Measurements from ENCODE around the gene TKTL1. TPM values are rescaled to one million over a fixed set of nuclear protein-coding genes. Genes with fewer than 3 reads are reported as not detected.

TKTL1 gene
- total RNA-seq, 4 donors from 2014 or later, result 0.31 TPM; not detected in 2

GRCh38 chrX:154368630-154369448 is 73.2 kb downstream of the TKTL1 start:
- Histone ChIP-seq H3K9me3 (no peaks in the 10 kb centered on the region), H3K4me3 (peak overlapping the region; percentile 53 to 74), H3K4me1 (peaks cover 0 to 73% (median 13%) of the 10 kb centered on the region in 3 donors), H3K27ac (peak overlapping the region; percentile 94 to 99 (median 96)), H3K27me3 (no peaks in the 10 kb centered on the region), H3K36me3 (peaks cover 0 to 54% of the 10 kb centered on the region in 2 donors)
- ATAC-seq, result peak; percentile 53
- WGBS, 2 donors (ENCODE audit: low coverage in 1 of 2), result no CpG with 5 or more reads among the region's 16 CpGs
- peak; percentile 42 for TF ChIP-seq POLR2AphosphoS5 (IDR thresholded peaks at IDR 0.05)
- no peak for TF ChIP-seq CTCF (IDR thresholded peaks at IDR 0.05)
- no peak for TF ChIP-seq EP300 (IDR thresholded peaks at IDR 0.05)
- TF ChIP-seq POLR2A (IDR thresholded peaks at IDR 0.05), result peak; percentile 11 to 35

- Histone ChIP-seq H3K9me3 (no peaks in the 10 kb centered on the region), H3K27ac (peak overlapping the region; percentile 94 to 99 (median 96)), H3K4me3 (peak overlapping the region; percentile 63 to 74), H3K4me1 (peaks cover 0 to 69% (median 13%) of the 10 kb centered on the region in 3 donors), H3K36me3 (peaks cover 0 to 46% of the 10 kb centered on the region in 2 donors), H3K27me3 (no peaks in the 10 kb centered on the region)
- 0% methylated on average over 1 of the region's 13 CpGs; no CpG with 5 or more reads in 1 of the 2 donors for WGBS, 2 donors (ENCODE audit: low coverage in 1 of 2)
- peak; percentile 72 for TF ChIP-seq POLR2AphosphoS5 (IDR thresholded peaks at IDR 0.05)
- TF ChIP-seq POLR2A (IDR thresholded peaks at IDR 0.05), result peak; percentile 15 to 43
- TF ChIP-seq EP300 (IDR thresholded peaks at IDR 0.05), result no peak
- no peak for TF ChIP-seq CTCF (IDR thresholded peaks at IDR 0.05)
- ATAC-seq, result peak; percentile 60
Observed at GRCh38 chrX:154369449-154370299, 74.1 kb downstream of the TKTL1 start.

- peaks cover 0 to 61% (median 13%) of the 10 kb centered on the region in 3 donors for H3K4me1 ChIP-seq
- ATAC-seq, result no peak
- no peak for TF ChIP-seq POLR2AphosphoS5 (IDR thresholded peaks at IDR 0.05)
- H3K36me3 ChIP-seq, result peaks cover 0 to 38% of the 10 kb centered on the region in 2 donors
- H3K9me3 ChIP-seq, result no peaks in the 10 kb centered on the region
- no peaks in the 10 kb centered on the region for H3K27me3 ChIP-seq
- peak overlapping the region; percentile 94 to 99 (median 96) for H3K27ac ChIP-seq
- H3K4me3 ChIP-seq, result peak overlapping the region; percentile 63 to 74
- no CpG with 5 or more reads among the region's 63 CpGs for WGBS, 2 donors (ENCODE audit: low coverage in 1 of 2)
Observed at GRCh38 chrX:154370300-154371016, 74.9 kb downstream of the TKTL1 start.

- Histone ChIP-seq H3K4me3 (peak overlapping the region; percentile 63 to 74), H3K36me3 (peaks cover 0 to 31% of the 10 kb centered on the region in 2 donors), H3K9me3 (no peaks in the 10 kb centered on the region), H3K27me3 (no peaks in the 10 kb centered on the region), H3K4me1 (peaks cover 0 to 55% (median 13%) of the 10 kb centered on the region in 3 donors), H3K27ac (peak overlapping the region; percentile 94 to 99 (median 96))
- TF ChIP-seq CTCF (IDR thresholded peaks at IDR 0.05) (no peak), POLR2A (IDR thresholded peaks at IDR 0.05) (peak; percentile 97), EP300 (IDR thresholded peaks at IDR 0.05) (no peak), POLR2AphosphoS5 (IDR thresholded peaks at IDR 0.05) (peak; percentile 94)
- ATAC-seq, result peak; percentile 54
- 0% methylated on average over 2 of the region's 77 CpGs; no CpG with 5 or more reads in 1 of the 2 donors for WGBS, 2 donors (ENCODE audit: low coverage in 1 of 2)
Observed at GRCh38 chrX:154371017-154371788, 75.6 kb downstream of the TKTL1 start.
